KMS-11 (cell line): ENCODE results near the gene ADH4.

Source experiments
- H2AFZ ChIP-seq: fragments of 200-600 bp; sonication (generic); 2 replicates; pipeline ENCODE4 v1.6.1; 2016; ENCODE audit warnings: antibody characterized with exemption, mixed run types, low read depth
- H3K27ac ChIP-seq: fragments of 200-600 bp; sonication (generic); 2 replicates; pipeline ENCODE4 v1.6.1; 2016; ENCODE audit warnings: mild to moderate bottlenecking, mixed run types
- H3K27me3 ChIP-seq: fragments of 200-600 bp; sonication (generic); 2 replicates; pipeline ENCODE4 v1.6.1; 2017; ENCODE audit warnings: mild to moderate bottlenecking, low read depth, mixed run types, moderate library complexity; ENCODE audit not compliant: insufficient read depth
- H3K36me3 ChIP-seq: fragments of 200-600 bp; sonication (generic); 2 replicates; pipeline ENCODE4 v1.6.1; 2017; ENCODE audit warnings: mild to moderate bottlenecking, mixed run types; ENCODE audit not compliant: insufficient read depth
- H3K4me1 ChIP-seq: fragments of 200-600 bp; sonication (generic); 2 replicates; pipeline ENCODE4 v1.6.1; 2016; ENCODE audit warnings: mild to moderate bottlenecking, low read depth, mixed run types; ENCODE audit not compliant: poor library complexity, severe bottlenecking
- H3K4me2 ChIP-seq: fragments of 200-600 bp; sonication (generic); 2 replicates; pipeline ENCODE4 v1.7.0; 2016; ENCODE audit warnings: mild to moderate bottlenecking, mixed run types
- H3K4me3 ChIP-seq: fragments of 200-600 bp; sonication (generic); IDR thresholded peaks from 2 replicates; pipeline ENCODE4 v1.6.1; 2017; ENCODE audit warnings: low read depth, low read length, mixed read lengths; ENCODE audit not compliant: insufficient read depth
- H3K79me2 ChIP-seq: fragments of 200-600 bp; sonication (generic); 2 replicates; pipeline ENCODE4 v1.6.1; 2016; ENCODE audit warnings: low read depth, mixed run types; ENCODE audit not compliant: insufficient read depth
- H3K9ac ChIP-seq: fragments of 200-600 bp; sonication (generic); 2 replicates; pipeline ENCODE4 v1.6.1; 2016; ENCODE audit warnings: mild to moderate bottlenecking, mixed run types
- H4K20me1 ChIP-seq: fragments of 200-600 bp; sonication (generic); 2 replicates; pipeline ENCODE4 v1.6.1; 2016; ENCODE audit warnings: mild to moderate bottlenecking, mixed run types; ENCODE audit not compliant: insufficient read depth
- CTCF ChIP-seq: fragments of 200-600 bp; sonication (generic); conservative IDR thresholded peaks from 2 replicates; pipeline ENCODE4 v1.6.1; 2017; ENCODE audit warnings: low read depth, mild to moderate bottlenecking, antibody characterized with exemption, low read length, moderate library complexity, mixed read lengths

ADH4 gene

DNA sequence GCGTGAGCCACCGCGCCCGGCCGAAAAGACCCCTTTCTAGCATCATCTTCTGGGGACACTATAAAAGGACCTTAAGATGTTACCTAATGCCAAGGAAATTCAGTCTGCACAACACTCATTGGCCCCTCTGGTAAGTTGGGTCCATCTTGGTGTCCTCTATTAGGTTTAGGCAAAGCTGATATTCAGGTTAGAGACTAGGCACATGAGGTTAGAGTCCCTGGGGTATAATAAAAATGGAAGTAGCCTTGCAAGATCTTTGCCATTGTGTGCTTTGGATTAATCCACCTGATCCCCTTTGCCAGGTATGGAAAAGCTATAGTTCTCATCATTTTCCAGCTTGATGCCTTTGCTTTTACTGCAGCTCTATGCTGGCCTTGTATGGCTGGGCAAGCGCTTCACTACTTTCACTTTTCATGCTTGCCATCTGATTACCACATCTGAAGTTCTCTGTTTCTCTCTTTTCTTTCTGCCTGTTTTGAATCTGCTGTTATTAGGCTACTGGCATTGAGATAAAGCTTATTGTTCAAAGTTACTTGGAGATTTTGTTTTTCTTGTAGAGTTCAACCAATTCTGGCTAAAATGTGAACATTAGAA, 5.4 kb upstream of the ADH4 start:
- Histone ChIP-seq H3K79me2 (no peaks in the 10 kb centered on the region), H3K27me3 (no peaks in the 10 kb centered on the region), H4K20me1 (no peaks in the 10 kb centered on the region), H3K4me2 (no peak overlapping the region), H3K4me1 (no peaks in the 10 kb centered on the region), H3K4me3 (no peak overlapping the region), H3K36me3 (no peaks in the 10 kb centered on the region), H3K9ac (no peak overlapping the region), H3K27ac (no peak overlapping the region), H2AFZ (no peak overlapping the region)
- no peak for TF ChIP-seq CTCF

- no peak overlapping the region for H3K9ac ChIP-seq
- no peak overlapping the region for H3K27ac ChIP-seq
- no peak for TF ChIP-seq CTCF
- no peak overlapping the region for H2AFZ ChIP-seq
- no peaks in the 10 kb centered on the region for H3K4me1 ChIP-seq
- H3K4me3 ChIP-seq: no peak overlapping the region
- no peak overlapping the region for H3K4me2 ChIP-seq
- H4K20me1 ChIP-seq: no peaks in the 10 kb centered on the region
- no peaks in the 10 kb centered on the region for H3K36me3 ChIP-seq
- H3K27me3 ChIP-seq: no peaks in the 10 kb centered on the region
- H3K79me2 ChIP-seq: no peaks in the 10 kb centered on the region
Observed at GRCh38 chr4:99148550-99148949, 4.5 kb upstream of the ADH4 start.

DNA sequence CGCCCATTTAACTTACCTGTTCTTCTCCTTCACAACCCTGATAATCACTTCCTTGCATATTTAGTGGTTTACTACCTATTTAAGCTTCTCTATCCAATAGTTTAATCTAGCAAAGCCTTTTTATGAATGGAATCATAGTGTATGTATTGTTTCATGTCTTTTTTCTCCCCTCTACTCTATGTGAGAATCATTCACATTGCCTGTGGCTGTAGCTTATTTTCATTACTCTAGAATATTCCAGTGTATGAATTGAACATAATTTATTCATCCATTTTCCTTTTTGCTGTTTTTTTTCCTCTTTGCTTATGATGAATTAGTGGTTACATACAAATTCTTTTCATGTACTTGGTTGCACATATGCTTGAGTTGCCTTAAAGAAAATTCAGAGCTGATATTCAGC, 490 bp upstream of the ADH4 start:
- no peak overlapping the region for H3K9ac ChIP-seq

DNA sequence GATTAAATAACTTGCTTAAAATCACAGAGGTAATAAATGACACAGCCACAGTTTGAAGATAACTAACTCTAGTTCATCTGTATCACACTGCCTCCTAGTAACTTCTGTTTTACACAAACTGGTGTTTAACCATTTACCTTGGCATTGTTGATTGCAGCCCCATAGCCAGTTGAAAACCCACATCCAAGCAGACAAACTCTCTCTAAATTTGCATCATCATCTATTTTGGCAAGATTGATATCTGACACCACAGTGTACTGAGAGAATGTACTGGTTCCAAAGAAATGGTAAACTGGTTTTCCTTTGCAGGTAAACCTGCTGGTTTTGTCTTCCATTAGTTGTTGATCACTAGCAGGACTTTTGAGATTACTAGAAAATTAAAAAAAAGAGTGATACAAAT, 7.8 kb downstream of the ADH4 start:
- TF ChIP-seq CTCF: no peak
- H2AFZ ChIP-seq: no peak overlapping the region
- no peaks in the 10 kb centered on the region for H3K4me1 ChIP-seq

More for the DNA sequence above, 490 bp upstream of the ADH4 start:
- H3K27ac ChIP-seq: no peak overlapping the region
- H2AFZ ChIP-seq: no peak overlapping the region
- no peaks in the 10 kb centered on the region for H3K79me2 ChIP-seq
- no peaks in the 10 kb centered on the region for H3K36me3 ChIP-seq
- H3K4me3 ChIP-seq: no peak overlapping the region
- no peak for TF ChIP-seq CTCF
- no peak overlapping the region for H3K4me2 ChIP-seq
- no peaks in the 10 kb centered on the region for H3K27me3 ChIP-seq
- H4K20me1 ChIP-seq: no peaks in the 10 kb centered on the region
- H3K4me1 ChIP-seq: no peaks in the 10 kb centered on the region

More for the DNA sequence above, 7.8 kb downstream of the ADH4 start:
- H3K4me2 ChIP-seq: no peak overlapping the region
- no peak overlapping the region for H3K9ac ChIP-seq
- no peaks in the 10 kb centered on the region for H4K20me1 ChIP-seq
- H3K27ac ChIP-seq: no peak overlapping the region
- no peaks in the 10 kb centered on the region for H3K27me3 ChIP-seq
- no peak overlapping the region for H3K4me3 ChIP-seq
- H3K36me3 ChIP-seq: no peaks in the 10 kb centered on the region
- no peaks in the 10 kb centered on the region for H3K79me2 ChIP-seq
